SK-N-MC (cell line): ENCODE results near the gene JMJD1C.

Experiments
- EZH2 ChIP-seq: fragments of 200-600 bp; sonication (generic); IDR thresholded peaks from one replicate; pipeline ENCODE4 v1.6.1; 2017; ENCODE audit warnings: antibody characterized with exemption
- POLR2AphosphoS5 ChIP-seq: IDR thresholded peaks from 2 replicates; pipeline ENCODE4 v1.6.1; 2012; ENCODE audit warnings: mild to moderate bottlenecking, low read depth, low read length, borderline replicate concordance

- TF ChIP-seq EZH2 (no peak), POLR2AphosphoS5 (no peak)
These were observed 315.0 kb downstream of the JMJD1C start for GRCh38 chr10:63150745-63151144.
